Thyroid gland (tissue), 4 donors: ENCODE measurements around the gene SEL1L2.

Source experiments
- POLR2A ChIP-seq, 2 donors: fragments of 450-650 bp; IDR thresholded peaks; one replicate each; pipeline ENCODE4 v1.6.1; 2017; ENCODE audit warnings: antibody characterized with exemption in 2 of 2, mild to moderate bottlenecking in 2 of 2, moderate library complexity in 1 of 2
- TF ChIP-seq, protein P1 (sequence below), 6 experiments: fragments of 200-600 bp in 3 of 6; fragments of 450-650 bp in 3 of 6; sonication (generic) in 3 of 6; IDR thresholded peaks; one replicate each; pipeline ENCODE4 v1.5.1; 2016 to 2019; ENCODE audit warnings: antibody characterized with exemption in 6 of 6, mild to moderate bottlenecking in 2 of 6, inconsistent platforms in 1 of 6, moderate library complexity in 1 of 6

- TF ChIP-seq, protein P1, sequence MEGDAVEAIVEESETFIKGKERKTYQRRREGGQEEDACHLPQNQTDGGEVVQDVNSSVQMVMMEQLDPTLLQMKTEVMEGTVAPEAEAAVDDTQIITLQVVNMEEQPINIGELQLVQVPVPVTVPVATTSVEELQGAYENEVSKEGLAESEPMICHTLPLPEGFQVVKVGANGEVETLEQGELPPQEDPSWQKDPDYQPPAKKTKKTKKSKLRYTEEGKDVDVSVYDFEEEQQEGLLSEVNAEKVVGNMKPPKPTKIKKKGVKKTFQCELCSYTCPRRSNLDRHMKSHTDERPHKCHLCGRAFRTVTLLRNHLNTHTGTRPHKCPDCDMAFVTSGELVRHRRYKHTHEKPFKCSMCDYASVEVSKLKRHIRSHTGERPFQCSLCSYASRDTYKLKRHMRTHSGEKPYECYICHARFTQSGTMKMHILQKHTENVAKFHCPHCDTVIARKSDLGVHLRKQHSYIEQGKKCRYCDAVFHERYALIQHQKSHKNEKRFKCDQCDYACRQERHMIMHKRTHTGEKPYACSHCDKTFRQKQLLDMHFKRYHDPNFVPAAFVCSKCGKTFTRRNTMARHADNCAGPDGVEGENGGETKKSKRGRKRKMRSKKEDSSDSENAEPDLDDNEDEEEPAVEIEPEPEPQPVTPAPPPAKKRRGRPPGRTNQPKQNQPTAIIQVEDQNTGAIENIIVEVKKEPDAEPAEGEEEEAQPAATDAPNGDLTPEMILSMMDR (IDR thresholded peaks at IDR 0.05) = no peak
- TF ChIP-seq POLR2A (IDR thresholded peaks at IDR 0.05) = no peak
Measured at GRCh38 chr20:13809855-13810254, 180.6 kb downstream of the SEL1L2 start.
